GM19035 (cell line): ENCODE measurements around the gene ETV6.

Experiments
- ATAC-seq: cut with Tn5 transposase; IDR thresholded peaks from one replicate; pipeline ENCODE4 v1.9.1; 2021; ENCODE audit not compliant: unreplicated experiment

Gene ETV6

DNA sequence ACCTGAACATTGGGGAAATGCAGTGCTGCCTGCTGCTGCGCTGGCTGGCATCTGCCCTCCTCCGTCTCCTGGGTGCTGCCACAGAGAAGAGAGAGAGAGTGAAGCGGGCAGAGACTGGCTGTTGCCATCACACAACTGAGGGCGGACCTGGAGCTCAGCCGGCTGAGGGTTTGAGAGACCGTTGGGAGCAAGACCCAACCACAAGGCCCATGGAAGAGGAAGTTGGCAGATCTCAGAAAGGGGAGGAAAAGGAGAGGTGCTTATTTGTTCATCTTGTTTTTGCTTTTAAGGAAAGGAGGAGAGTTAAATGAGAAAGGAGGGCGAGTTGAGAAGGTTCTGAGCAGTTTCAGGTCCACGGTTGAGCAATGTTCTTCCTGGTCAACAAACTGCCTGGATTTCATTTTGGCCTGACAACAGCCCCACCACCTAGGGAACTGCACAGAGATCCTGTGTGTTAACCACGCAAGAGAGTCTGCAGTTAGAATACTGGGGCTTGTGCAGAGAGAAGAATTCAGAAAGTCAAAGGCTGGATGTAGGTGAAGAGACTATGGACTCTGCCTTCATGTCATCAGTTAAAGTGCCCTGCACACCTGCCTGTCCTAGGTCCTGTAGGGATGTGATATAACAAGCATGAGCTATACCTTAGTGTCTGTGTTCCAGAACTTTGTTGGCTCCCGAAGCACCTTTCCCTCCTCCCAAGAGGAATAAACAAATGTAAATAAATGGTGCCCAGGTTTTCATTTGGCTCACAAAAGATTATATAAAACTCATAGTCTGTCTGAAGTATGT is 124.6 kb downstream of the ETV6 start:
- ATAC-seq: no peak

DNA sequence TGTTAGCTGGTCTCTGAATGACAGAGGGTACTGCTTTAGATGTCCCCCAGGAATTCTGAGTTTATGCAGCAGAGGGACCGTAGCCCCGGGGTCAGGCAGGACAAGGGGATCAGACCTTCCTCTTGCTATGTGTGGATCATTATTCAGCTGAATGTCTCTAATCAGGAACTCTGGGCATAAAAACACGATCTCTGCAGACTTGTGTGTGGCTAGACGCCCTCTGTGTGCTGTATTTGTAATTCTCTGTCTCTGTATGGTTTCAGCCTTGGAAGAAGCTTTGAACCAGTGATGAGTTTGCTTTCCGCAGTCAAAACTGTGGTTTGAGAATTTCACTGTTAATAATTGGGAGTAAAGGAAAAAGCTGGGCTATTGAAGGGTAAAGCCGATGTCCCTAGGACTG is 125.3 kb downstream of the ETV6 start:
- no peak for ATAC-seq

DNA sequence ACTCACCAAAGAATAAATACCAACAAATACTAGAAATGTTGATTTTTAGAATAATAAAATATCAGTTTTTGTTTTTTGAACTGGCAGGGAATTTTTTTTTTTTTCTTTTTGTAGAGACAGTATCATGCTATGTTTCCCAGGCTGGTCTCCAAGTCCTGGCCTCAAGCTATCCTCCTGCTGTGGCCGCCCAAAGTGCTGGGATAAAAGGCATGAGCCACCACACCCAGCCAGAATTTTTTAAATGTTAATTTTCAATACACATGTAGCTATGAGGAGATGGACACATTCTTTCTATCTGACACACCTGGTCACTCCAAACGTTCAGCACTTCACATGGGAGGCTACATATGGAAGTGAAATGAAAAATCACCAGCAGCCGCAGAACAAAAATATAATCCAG is 126.8 kb downstream of the ETV6 start:
- ATAC-seq: no peak

DNA sequence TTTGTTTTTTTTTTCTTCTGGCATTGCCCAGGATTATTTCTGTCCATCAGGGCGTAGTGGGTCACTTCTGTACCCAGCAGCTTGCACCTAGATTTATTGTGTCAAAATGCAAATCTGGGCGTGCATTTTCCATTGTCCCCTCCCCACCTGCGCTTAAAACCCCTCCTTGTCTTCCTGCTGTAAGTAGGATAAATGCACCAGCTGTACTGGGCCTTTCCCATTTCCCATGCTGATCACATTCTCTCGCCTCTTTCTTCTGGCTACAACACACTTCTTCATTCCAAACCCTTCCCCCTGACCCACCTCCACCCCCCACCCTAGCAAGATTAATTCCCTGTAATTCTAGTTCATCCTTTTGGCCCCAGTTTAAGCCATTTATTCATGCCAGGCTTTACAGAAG is 128.0 kb downstream of the ETV6 start:
- ATAC-seq: no peak

DNA sequence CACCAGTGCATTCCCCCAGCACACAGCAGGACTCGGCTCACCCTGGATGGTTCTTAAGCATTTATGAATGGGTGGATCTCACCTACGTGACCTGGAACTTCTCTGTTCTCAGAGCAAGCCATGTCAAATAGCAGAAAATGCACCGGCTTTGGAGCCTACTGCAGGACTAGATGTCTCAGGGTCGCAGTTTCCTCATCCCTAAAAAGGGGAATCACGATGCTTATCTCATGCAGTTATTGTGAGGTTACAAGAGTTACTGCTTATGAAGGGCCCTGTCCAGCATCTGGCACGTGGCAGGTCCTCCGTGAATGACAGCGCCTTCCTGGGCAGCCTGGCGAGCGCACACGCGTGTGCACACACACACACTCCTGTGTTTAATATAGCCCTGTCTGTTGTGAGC is 128.5 kb downstream of the ETV6 start:
- no peak for ATAC-seq

DNA sequence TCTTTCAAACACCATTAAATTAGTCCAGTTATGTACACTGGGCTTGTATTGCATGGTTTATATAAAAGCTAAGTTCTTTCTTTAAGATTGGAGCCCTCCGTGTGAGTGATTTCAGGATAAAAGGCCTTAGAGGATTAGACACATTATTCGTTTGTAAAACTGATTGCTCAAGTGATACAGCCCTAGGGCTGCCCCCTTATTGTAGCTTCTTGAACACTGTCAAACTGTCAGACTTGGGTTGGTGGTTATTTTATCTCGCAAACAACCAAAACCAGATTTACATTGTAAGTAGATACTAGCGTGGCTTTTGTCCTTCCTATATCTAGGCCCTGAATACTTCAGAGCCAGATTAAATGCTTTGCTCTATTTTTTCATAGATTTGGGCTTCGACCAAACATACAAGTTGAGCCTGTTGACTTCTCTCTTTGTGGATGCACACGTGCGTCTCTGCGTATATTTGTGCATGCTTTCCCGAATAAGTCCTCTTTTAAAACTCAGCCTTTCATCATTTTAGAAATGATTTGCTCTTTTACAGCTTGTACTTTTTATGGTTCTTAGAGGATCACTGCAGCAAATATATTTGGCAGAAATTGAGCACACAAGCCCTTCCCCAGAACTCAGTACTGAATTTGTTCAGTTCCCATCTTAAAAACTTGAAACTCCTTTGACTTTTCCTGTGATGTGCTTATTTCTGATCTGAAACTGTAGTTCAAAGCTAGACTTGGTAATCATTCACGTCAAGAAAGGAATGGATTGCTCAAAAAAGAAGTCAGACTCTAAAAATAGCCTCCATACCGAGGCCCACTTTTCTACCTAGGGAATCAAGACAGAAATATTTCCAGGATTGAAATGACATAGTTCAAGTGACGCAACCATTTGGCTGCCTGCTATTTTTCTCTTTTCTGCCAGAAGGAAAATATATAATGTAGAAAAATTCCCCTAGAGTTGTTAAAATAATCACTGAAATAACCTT is 129.5 kb downstream of the ETV6 start:
- ATAC-seq: no peak

DNA sequence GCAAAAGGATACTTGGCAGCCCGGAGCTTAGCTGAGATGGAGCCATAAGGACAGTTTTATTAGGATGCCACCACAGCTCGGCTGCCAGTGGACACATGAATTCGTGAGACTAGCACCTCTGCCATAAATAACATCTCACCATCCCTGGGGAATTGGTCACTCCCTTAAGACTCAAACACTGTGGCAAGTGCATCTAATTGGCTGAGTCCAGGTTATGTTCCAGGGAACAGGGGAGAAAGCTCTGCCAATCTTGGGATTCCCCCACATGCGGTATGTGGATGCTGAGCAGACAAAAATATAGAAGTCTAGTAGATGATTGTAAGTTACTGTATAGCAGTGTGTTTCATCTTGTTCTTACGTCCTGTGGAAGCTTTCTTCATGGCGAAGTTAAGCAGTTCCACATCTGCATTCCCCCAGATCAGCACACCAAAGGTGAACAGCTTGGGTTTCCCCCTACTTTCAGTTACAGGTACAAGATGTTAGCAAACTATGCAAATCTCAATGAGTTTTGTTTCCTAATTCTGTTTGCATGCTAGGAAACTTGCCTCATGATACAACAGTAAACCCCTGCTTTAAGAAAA is 131.1 kb downstream of the ETV6 start:
- peak; percentile 90 for ATAC-seq

DNA sequence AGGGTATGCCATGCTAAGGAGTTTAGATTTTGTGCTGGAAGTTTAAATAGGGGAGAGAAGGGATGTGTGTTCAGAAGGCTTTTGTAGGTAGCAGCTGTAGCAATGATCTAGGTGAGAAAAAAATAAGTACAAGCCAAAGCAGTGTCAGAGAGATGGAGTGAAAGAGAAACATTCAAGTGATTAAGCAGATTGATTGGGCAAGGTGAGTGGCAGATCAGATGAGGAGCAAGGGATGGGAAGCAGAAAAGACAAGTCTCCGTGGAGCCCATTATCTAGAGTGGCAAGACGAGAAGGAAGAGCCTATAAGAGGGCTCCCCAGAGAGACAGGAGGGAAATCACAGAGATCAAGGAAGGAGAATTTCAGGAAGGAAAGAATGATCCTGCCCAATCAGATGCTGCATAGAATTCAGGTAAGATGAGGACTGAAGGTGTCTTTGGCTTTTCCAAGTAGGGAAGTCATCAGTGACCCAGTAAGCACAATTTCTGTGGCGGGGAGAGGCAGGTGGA is 133.5 kb downstream of the ETV6 start:
- ATAC-seq: no peak

DNA sequence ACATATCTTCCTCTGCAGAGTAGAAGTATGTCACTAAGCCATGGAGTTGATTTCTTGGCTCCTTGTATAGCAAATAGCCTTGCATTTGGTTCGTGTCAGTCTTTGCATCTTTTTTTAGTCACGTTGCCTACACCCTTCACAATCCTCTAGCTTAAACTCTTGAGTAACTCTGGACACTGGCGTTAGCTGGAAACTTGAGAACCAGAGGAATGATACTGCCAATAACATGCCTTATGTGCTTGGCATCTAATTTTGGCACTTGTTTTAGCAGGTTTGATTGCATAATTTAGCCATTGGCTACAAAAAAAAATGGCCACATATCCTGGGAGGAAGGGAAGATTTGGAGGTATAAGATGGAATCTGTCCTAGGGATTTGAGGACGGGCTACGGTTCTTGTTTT is 136.2 kb downstream of the ETV6 start:
- no peak for ATAC-seq

DNA sequence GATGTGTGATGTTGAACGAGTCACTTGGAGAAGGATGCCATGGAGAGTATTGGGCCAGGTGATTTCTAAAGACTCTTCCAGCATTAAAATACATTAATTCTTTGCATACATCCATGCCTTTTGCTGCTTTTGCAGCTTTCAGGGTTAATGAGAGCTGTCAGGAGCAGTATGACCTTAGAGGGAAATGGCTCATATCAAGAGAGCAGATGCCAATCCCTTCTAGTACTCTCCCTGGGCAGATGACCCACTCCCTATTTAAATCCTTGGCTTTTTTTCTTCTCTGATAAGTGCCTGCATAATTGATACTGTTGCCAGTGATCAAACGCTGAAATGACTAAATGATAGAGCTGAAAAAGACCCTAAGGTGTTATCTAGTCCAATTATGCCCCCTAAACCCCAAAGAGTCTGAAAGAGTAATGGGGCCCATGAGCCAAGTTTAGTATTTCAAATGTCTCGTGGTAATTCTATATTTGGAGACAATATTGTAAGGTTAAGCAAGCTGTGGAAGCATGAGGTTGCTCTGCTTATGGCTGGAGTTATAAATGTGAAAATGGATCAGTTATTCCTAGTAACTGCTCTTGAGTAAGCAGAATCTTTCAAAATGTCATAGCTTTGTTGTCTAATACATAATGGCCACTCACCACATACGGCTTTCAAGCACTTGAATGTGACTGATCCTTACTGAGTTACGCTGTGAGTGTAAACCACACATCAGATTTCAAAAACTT is 137.3 kb downstream of the ETV6 start:
- ATAC-seq: no peak

DNA sequence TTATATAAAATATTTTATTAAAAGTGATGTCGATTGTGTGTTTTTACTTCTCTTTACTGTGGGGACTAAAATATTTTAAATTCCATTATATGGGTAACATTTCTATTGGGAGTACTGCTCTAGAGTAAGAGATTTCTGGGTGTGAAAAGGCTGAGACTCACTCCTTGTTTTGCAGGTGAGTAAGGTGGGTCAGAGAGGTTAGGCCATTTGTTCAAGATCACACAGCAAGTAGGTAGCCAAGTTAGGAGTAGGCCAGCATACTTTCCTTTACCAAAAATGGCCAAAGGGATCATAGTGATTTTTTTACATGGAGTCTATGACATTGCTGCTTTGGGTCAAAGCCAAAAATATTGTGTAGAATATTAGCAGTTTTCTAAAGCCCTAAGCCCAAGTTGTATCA is 138.0 kb downstream of the ETV6 start:
- no peak for ATAC-seq

DNA sequence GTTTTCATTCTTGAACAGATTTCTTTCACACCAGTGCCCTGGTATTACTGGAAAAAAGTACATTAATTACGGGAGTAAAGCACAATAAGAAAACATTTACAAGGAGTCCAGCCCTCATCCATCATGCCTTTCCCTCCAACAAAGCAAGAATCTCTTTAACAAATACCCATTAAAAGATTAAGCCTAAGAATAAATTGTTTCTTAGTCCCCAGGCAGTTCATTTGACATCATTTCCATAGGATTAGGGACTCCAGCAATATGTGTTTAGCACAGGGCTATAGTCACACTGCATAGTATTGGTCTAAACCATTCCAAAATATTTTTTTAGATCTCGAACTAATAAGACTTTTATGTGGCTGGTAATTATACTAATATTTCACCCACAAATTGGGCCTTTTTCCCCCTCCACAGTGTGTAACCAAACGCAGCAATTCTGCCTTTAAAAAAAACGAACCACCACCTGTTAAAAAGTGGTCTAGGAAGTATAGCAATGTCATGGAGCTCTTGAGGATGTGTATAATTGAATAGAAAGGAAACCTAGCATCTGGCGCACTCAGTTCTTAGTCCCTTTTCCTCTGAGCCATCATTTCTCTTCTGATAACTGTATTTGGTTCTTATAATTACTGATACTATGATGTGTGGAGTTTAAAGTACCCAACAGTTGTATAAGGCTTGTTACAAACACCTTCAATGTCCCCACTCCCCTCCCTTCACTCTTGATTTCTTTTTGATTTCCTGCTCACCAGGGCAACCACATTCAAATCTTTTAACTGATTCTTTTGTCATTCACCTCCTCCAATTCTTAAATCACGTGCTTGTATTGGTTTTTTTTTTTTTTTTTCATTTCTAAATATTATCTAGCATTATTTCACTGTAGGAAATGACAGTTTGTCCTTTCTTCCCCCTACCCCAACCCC is 138.7 kb downstream of the ETV6 start:
- no peak for ATAC-seq

DNA sequence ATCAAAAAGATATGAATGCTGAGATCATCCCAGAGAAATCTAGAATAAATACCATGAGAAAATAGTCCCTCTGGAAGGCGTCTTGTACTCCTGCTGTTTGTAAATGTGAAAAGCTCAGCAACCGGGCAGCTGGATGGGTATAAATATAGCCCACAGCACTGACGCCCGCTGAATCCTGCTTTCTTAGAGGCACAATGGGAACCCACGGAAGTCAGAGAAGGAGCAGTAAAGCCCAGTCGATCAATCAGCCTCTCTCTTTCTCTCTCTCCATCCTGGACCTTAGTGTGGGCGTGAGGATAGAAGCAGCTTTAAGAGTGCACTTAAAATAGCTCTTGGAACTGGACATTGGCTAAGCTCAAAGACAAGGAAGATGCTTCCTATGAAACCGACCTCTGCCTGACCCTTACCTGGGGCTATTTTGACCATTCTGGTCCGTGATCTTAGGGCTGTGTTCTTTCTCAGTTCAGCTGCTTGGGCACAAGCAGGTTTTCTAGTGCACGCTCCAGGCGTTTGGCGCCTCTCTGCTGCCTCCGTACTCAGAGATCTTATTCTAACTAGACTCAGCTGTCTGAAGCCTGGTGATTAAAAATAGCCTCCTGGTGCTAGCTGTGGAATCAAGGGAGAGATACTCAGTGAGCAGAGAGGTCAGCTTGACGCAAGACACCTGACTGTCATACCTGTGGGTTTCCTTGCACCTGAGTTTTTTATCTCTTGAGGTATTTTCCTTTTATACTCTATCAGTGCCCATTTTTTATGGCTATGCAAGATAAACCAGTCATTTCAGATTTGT is 144.6 kb downstream of the ETV6 start:
- no peak for ATAC-seq

DNA sequence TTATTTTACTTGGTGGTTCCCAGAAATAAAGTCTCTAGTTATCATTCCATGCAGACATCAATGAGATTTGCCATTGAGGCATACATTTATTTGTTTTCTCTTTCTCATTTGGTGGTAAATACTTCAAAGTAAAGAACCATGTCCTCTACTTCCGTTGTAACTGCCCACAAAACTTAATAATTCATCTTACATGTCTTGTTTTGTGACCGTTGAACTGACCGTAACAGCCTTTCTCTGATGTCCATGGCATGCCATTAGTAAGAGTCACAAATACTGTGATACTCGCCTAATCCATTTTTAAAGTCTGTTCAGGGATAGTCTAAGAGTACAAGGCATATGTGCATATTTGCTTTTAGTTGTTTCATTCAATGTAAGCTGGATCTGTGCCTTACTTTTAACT is 145.3 kb downstream of the ETV6 start:
- no peak for ATAC-seq

DNA sequence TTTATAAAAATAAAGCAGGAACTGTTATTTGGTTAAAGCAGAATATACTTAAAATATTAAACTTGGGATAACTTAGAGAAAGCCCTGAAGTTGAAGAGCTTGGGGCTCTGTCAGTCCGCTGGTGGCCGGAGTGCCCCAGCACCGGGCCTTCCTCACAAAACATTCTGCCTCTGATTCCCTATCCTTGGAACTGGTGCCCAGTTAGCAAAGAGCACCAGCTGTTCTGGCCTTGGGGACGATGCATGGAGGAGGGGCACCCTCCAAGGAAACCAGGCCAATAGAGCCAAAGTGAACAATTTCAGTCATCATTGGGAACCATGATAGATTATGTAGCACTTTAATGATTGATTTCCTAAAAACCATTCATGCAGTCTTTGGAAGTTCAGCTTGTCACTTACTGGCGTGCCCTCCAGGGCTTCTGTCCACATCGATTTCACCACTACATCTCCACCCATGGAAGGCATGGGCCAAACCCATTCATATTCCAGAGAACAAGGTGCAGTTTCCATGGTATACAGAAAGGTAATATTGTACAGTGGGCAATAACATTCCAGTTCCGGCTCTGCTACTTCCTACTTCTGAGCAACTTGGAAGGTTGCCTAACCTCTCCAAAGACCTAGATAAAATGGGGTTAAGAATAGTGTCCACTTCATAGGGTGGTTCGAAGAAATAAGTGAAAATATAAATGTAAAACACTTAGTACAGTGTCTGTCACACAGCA is 145.9 kb downstream of the ETV6 start:
- ATAC-seq: no peak

DNA sequence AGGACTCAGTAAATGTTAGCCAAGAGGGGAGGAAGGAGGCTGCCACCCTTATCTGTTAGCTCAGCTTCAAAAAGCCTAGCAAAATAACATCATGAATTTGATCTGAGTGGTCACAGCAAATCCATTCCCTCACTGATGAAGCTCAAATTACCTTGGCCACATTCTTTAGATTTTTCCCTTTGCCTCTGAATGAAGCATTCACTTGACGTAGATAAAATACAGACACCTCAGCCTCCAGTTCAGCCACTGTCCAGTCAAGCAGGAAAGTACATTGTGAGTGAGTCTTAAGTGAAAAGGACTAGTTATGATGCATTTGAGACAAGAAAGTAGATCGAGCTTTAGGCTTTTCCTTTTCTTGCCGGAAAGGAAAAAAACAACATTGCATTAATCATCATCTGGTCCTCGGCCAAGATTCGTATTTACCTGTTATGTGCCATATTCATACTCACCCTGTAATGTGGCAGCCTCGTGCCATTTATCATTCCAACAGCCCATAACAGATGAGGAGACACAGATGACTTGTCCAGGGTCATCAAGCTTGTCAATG is 146.5 kb downstream of the ETV6 start:
- no peak for ATAC-seq

DNA sequence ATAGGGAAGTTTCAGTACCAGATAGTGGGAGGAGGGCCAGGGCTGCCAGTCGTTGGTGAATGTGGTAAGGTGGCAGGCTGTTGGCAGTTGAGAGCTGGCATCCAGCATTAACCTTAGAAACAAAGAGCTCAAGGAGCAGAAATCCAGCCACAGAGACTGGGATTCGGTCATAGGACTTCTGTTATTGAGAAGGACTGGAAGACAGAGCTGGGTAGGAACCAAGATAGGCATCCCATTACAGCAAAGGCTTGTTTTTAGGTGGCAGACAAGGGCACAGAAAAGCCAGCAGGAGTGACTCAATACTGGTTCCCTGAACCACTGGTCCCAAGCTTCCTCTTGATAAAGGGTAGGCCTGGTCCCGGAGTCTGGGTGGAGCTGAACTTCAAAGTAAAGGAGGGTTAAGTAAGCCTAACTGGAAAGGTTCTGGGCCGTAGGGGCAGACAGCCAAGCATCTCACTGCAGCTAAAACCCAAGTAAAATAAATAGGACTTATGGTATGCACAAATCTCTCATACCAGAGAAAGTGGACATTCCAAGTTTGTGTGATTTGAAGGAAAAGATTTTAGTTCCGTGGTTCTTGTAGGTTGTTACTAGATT is 147.9 kb downstream of the ETV6 start:
- no peak for ATAC-seq
